Calu3 (cell line): ENCODE data around the gene PPP1R12C. TPM values are rescaled to one million over a fixed set of nuclear protein-coding genes. Genes with fewer than 3 reads are reported as not detected.

Source experiments
- BruUV-seq: library from RNA; stranded (reverse); fragments of 400-500 nt; replicated peaks from 2 replicates; lab custom pipeline; 2021; lab: Mats Ljungman, UMichigan
- CTCF ChIA-PET: fragments of 300-600 bp; sonication (Branson Sonifier 250); formaldehyde crosslinking; loops from one replicate; lab custom pipeline; 2022; ENCODE audit warnings: antibody characterized with exemption; lab: Charles Lee
- DNase-seq: peaks from one replicate; pipeline ENCODE4 v3.0.0; 2022
- H3K27ac Mint-ChIP-seq: one replicate; pipeline ENCODE4 v1.8.0; 2022; ENCODE audit warnings: mixed read lengths; ENCODE audit not compliant: unreplicated experiment
- H3K27me3 Mint-ChIP-seq: one replicate; pipeline ENCODE4 v1.8.0; 2022; ENCODE audit warnings: mixed read lengths; ENCODE audit not compliant: unreplicated experiment
- H3K36me3 Mint-ChIP-seq: one replicate; pipeline ENCODE4 v1.8.0; 2022; ENCODE audit warnings: mild to moderate bottlenecking, moderate library complexity, mixed read lengths; ENCODE audit not compliant: insufficient read depth, unreplicated experiment
- H3K4me1 Mint-ChIP-seq: one replicate; pipeline ENCODE4 v1.8.0; 2022; ENCODE audit warnings: mild to moderate bottlenecking, low read depth, mixed read lengths; ENCODE audit not compliant: unreplicated experiment
- H3K4me3 Mint-ChIP-seq: one replicate; pipeline ENCODE4 v1.8.0; 2022; ENCODE audit warnings: mild to moderate bottlenecking, low read depth, moderate library complexity, mixed read lengths; ENCODE audit not compliant: unreplicated experiment
- H3K9me3 Mint-ChIP-seq: one replicate; pipeline ENCODE4 v1.8.0; 2022; ENCODE audit warnings: low read depth, mixed read lengths; ENCODE audit not compliant: unreplicated experiment
- CTCF ChIP-seq: fragments of 200-600 bp; IDR thresholded peaks from one replicate; pipeline ENCODE4 v1.8.0; 2022; ENCODE audit warnings: antibody characterized with exemption; ENCODE audit not compliant: unreplicated experiment
- intact Hi-C: fragments of 100-400 bp; cut with micrococcal nuclease; formaldehyde crosslinking; loops from one replicate; pipeline ENCODE4 v1.10.0; 2022; ENCODE audit not compliant: unreplicated experiment
- total RNA-seq: library from RNA; stranded (reverse); gene quantifications from 2 replicates; pipeline ENCODE4 v1.2.3, GENCODE V29; 2022

The PPP1R12C gene
- total RNA-seq, 1 experiment from 2014 or later, result 151 TPM

- H3K4me3 Mint-ChIP-seq, result no peak overlapping the region
- H3K27me3 Mint-ChIP-seq, result peaks cover 51% of the 10 kb centered on the region
- peaks cover 21% of the 10 kb centered on the region for H3K36me3 Mint-ChIP-seq
- intact Hi-C loops, result no loop called here
- H3K9me3 Mint-ChIP-seq, result no peaks in the 10 kb centered on the region
- H3K27ac Mint-ChIP-seq, result no peak overlapping the region
- DNase-seq, result no peak
- no peak for TF ChIP-seq CTCF
- H3K4me1 Mint-ChIP-seq, result peaks cover 23% of the 10 kb centered on the region
- CTCF ChIA-PET, result interaction anchor here (0.6 kb wide), 1 partner anchor 1327 kb away, joined by 4 read pairs; no protein-coding TSS in a partner anchor
- BruUV-seq, result no TSS peak
These were observed 36.3 kb upstream of the PPP1R12C start for GRCh38 chr19:55153652-55154264.

GRCh38 chr19:55152017-55152416 lies 34.6 kb upstream of the PPP1R12C start:
- DNase-seq, result no peak
- no peak for TF ChIP-seq CTCF
- H3K27ac Mint-ChIP-seq, result no peak overlapping the region
- CTCF ChIA-PET, result interaction anchor here (0.9 kb wide), 1 partner anchor 9 kb away, joined by 3 read pairs; no protein-coding TSS in a partner anchor
- no peaks in the 10 kb centered on the region for H3K9me3 Mint-ChIP-seq
- intact Hi-C loops, result no loop called here
- H3K4me3 Mint-ChIP-seq, result no peak overlapping the region
- H3K4me1 Mint-ChIP-seq, result peaks cover 24% of the 10 kb centered on the region
- H3K27me3 Mint-ChIP-seq, result peaks cover 44% of the 10 kb centered on the region
- no TSS peak for BruUV-seq
- peaks cover 11% of the 10 kb centered on the region for H3K36me3 Mint-ChIP-seq

- Mint-ChIP-seq H3K4me1 (peaks cover 24% of the 10 kb centered on the region), H3K27me3 (peaks cover 49% of the 10 kb centered on the region), H3K9me3 (no peaks in the 10 kb centered on the region), H3K4me3 (no peak within 1 kb of the TSS), H3K27ac (no peak within 1 kb of the TSS), H3K36me3 (peaks cover 16% of the 10 kb centered on the region)
- no TSS peak for BruUV-seq
- no peak for TF ChIP-seq CTCF
- intact Hi-C loops, result loop anchor here (5.0 to 10.0 kb wide), 3 partner anchors 235 to 485 kb away; partner anchors contain the start of genes RPL28, SBK3 and TMEM238
- CTCF ChIA-PET, result interaction anchor here (0.5 to 0.6 kb wide), 3 partner anchors 8 to 107 kb away, joined by 3 to 6 read pairs (median 4); partner anchors contain the start of gene TNNI3
- peak; percentile 20 for DNase-seq
These were observed 31.9 kb upstream of the PPP1R12C start, which contains the start of gene TNNT1 for GRCh38 chr19:55149078-55150003. Gene TNNT1, minus strand, starts transcription at chr19:55149206. Its CDS starts 2,049 bp downstream, at chr19:55147157.

- H3K4me3 Mint-ChIP-seq, result no peak overlapping the region
- H3K27ac Mint-ChIP-seq, result no peak overlapping the region
- BruUV-seq, result no TSS peak
- no peaks in the 10 kb centered on the region for H3K9me3 Mint-ChIP-seq
- peaks cover 24% of the 10 kb centered on the region for H3K4me1 Mint-ChIP-seq
- peaks cover 16% of the 10 kb centered on the region for H3K36me3 Mint-ChIP-seq
- H3K27me3 Mint-ChIP-seq, result peaks cover 63% of the 10 kb centered on the region
- intact Hi-C loops, result loop anchor here (5.0 to 10.0 kb wide), 3 partner anchors 237 to 487 kb away; partner anchors contain the start of genes RPL28, SBK3 and TMEM238
- CTCF ChIA-PET, result interaction anchor here (0.5 to 1.1 kb wide), 5 partner anchors 13 to 993 kb away, joined by 3 to 7 read pairs (median 6); partner anchors contain the start of genes ISOC2, KMT5C, PTPRH and ZNF444
- no peak for DNase-seq
- TF ChIP-seq CTCF, result no peak
These were observed 30.3 kb upstream of the PPP1R12C start for GRCh38 chr19:55147545-55148251.
